Loucy (cell line): ENCODE measurements around the gene E2F7.

Source experiments
- H2AFZ ChIP-seq: fragments of 200-600 bp; sonication (generic); 2 replicates; pipeline ENCODE4 v1.6.0; 2016; ENCODE audit warnings: antibody characterized with exemption, mild to moderate bottlenecking, low read length, moderate library complexity
- H3F3A ChIP-seq: fragments of 200-600 bp; 2 replicates; pipeline ENCODE4 v1.6.0; 2016; ENCODE audit warnings: antibody characterized with exemption, low read depth, mild to moderate bottlenecking
- H3K27me3 ChIP-seq: fragments of 200-600 bp; sonication (generic); 2 replicates; pipeline ENCODE4 v1.6.1; 2014; ENCODE audit warnings: low read length, mild to moderate bottlenecking; ENCODE audit not compliant: insufficient read depth, poor library complexity, severe bottlenecking
- H3K36me3 ChIP-seq: fragments of 200-600 bp; sonication (generic); 2 replicates; pipeline ENCODE4 v1.6.1; 2016; ENCODE audit warnings: low read length; ENCODE audit not compliant: insufficient read depth
- H3K4me1 ChIP-seq: fragments of 200-600 bp; sonication (generic); 2 replicates; pipeline ENCODE4 v1.5.1; 2014; ENCODE audit warnings: low read length, mild to moderate bottlenecking; ENCODE audit not compliant: insufficient read depth, poor library complexity, severe bottlenecking
- H3K4me2 ChIP-seq: fragments of 200-600 bp; sonication (generic); 2 replicates; pipeline ENCODE4 v1.6.0; 2014; ENCODE audit warnings: antibody characterized with exemption, low read length, low read depth, mild to moderate bottlenecking; ENCODE audit not compliant: poor library complexity, severe bottlenecking
- H3K4me3 ChIP-seq: fragments of 200-600 bp; sonication (generic); 2 replicates; pipeline ENCODE4 v1.5.1; 2014; ENCODE audit warnings: low read length, mild to moderate bottlenecking, mixed read lengths; ENCODE audit not compliant: poor library complexity, severe bottlenecking
- H3K79me2 ChIP-seq: fragments of 200-600 bp; sonication (generic); 2 replicates; pipeline ENCODE4 v1.6.1; 2014; ENCODE audit warnings: low read length; ENCODE audit not compliant: insufficient read depth
- H3K9ac ChIP-seq: fragments of 200-600 bp; sonication (generic); 2 replicates; pipeline ENCODE4 v1.6.0; 2014; ENCODE audit warnings: mild to moderate bottlenecking, low read depth, low read length, moderate library complexity; ENCODE audit not compliant: poor library complexity, severe bottlenecking
- H3K9me2 ChIP-seq: fragments of 200-600 bp; sonication (generic); replicated peaks from 2 replicates; pipeline ENCODE4 v1.6.1; 2016; ENCODE audit warnings: low read depth, low read length, mixed read lengths
- H3K9me3 ChIP-seq: fragments of 200-600 bp; sonication (generic); 2 replicates; pipeline ENCODE4 v1.6.1; 2014; ENCODE audit warnings: mild to moderate bottlenecking, antibody characterized with exemption, low read length, low read depth; ENCODE audit not compliant: insufficient read depth
- H4K20me1 ChIP-seq: fragments of 200-600 bp; sonication (generic); 2 replicates; pipeline ENCODE4 v1.6.0; 2014; ENCODE audit warnings: antibody characterized with exemption, low read length, mild to moderate bottlenecking; ENCODE audit not compliant: insufficient read depth, poor library complexity, severe bottlenecking
- CTCF ChIP-seq: fragments of 200-600 bp; sonication (generic); conservative IDR thresholded peaks from 2 replicates; pipeline ENCODE4 v1.5.1; 2014; ENCODE audit warnings: mild to moderate bottlenecking, antibody characterized with exemption, low read length
- EZH2phosphoT487 ChIP-seq: fragments of 200-600 bp; IDR thresholded peaks from 2 replicates; pipeline ENCODE4 v1.6.1; 2018; ENCODE audit warnings: antibody characterized with exemption, mild to moderate bottlenecking, moderate library complexity, borderline replicate concordance

Gene E2F7

GRCh38 chr12:77049767-77050353, 15.5 kb downstream of the E2F7 start:
- Histone ChIP-seq H3F3A (no peaks in the 10 kb centered on the region), H3K9me3 (no peaks in the 10 kb centered on the region), H3K4me3 (no peak overlapping the region), H3K9me2 (no peaks in the 10 kb centered on the region), H4K20me1 (no peaks in the 10 kb centered on the region), H2AFZ (no peak overlapping the region), H3K27me3 (no peaks in the 10 kb centered on the region), H3K9ac (no peak overlapping the region), H3K79me2 (peaks cover 28% of the 10 kb centered on the region), H3K36me3 (peaks cover 66% of the 10 kb centered on the region), H3K4me2 (no peak overlapping the region), H3K4me1 (peaks cover 12% of the 10 kb centered on the region)
- peak; percentile 85 for TF ChIP-seq CTCF
- no peak for TF ChIP-seq EZH2phosphoT487

GRCh38 chr12:77047341-77048109, 17.8 kb downstream of the E2F7 start:
- TF ChIP-seq CTCF (peak; percentile 30; the same call in 1 of the 2 replicates), EZH2phosphoT487 (no peak)
- H3K36me3 ChIP-seq, result peaks cover 73% of the 10 kb centered on the region
- no peaks in the 10 kb centered on the region for H3K27me3 ChIP-seq
- peaks cover 5% of the 10 kb centered on the region for H3K79me2 ChIP-seq
- no peaks in the 10 kb centered on the region for H3K9me3 ChIP-seq
- no peak overlapping the region for H3K9ac ChIP-seq
- no peak overlapping the region for H3K4me3 ChIP-seq
- H3K4me2 ChIP-seq, result no peak overlapping the region
- H3K4me1 ChIP-seq, result peaks cover 4% of the 10 kb centered on the region
- no peak overlapping the region for H2AFZ ChIP-seq
- H3K9me2 ChIP-seq, result no peaks in the 10 kb centered on the region
- H4K20me1 ChIP-seq, result no peaks in the 10 kb centered on the region
- H3F3A ChIP-seq, result no peaks in the 10 kb centered on the region

GRCh38 chr12:77046468-77046867, 18.9 kb downstream of the E2F7 start:
- Histone ChIP-seq H3K9ac (no peak overlapping the region), H3K9me3 (no peaks in the 10 kb centered on the region), H3K9me2 (no peaks in the 10 kb centered on the region), H3K4me1 (no peaks in the 10 kb centered on the region), H2AFZ (no peak overlapping the region), H3K4me2 (no peak overlapping the region), H3K4me3 (no peak overlapping the region), H3F3A (no peaks in the 10 kb centered on the region), H3K27me3 (no peaks in the 10 kb centered on the region), H3K79me2 (no peaks in the 10 kb centered on the region), H3K36me3 (peaks cover 84% of the 10 kb centered on the region), H4K20me1 (no peaks in the 10 kb centered on the region)
- TF ChIP-seq EZH2phosphoT487 (no peak), CTCF (no peak)
